BE2C (cell line): Measurements from ENCODE around the gene SPTBN5.

ENCODE experiments used
- DNase-seq: peaks from one replicate; pipeline ENCODE4 v3.0.0-alpha.2; 2020
- H3K27me3 ChIP-seq: fragments of 250-450 bp; sonication (Bioruptor Pico); 2 replicates; pipeline ENCODE4 v1.5.1; 2020; ENCODE audit warnings: mild to moderate bottlenecking
- H3K36me3 ChIP-seq: fragments of 250-450 bp; sonication (Bioruptor Pico); 2 replicates; pipeline ENCODE4 v1.5.1; 2020; ENCODE audit warnings: mild to moderate bottlenecking
- H3K4me1 ChIP-seq: fragments of 250-450 bp; sonication (Bioruptor Pico); 2 replicates; pipeline ENCODE4 v1.5.1; 2020
- H3K4me3 ChIP-seq: 2 replicates; pipeline ENCODE4 v1.5.1; 2011; ENCODE audit warnings: low read depth, low read length
- H3K9me3 ChIP-seq: fragments of 250-450 bp; sonication (Bioruptor Pico); 2 replicates; pipeline ENCODE4 v1.5.1; 2020
- CTCF ChIP-seq: IDR thresholded peaks from 2 replicates; pipeline ENCODE4 v1.5.1; 2012; ENCODE audit warnings: mild to moderate bottlenecking, low read depth, low read length

Gene SPTBN5

GRCh38 chr15:41928637-41929620 lies 35.1 kb upstream of the SPTBN5 start:
- Histone ChIP-seq H3K9me3 (no peaks in the 10 kb centered on the region), H3K4me3 (peak overlapping the region; percentile 19; the same call in 1 of the 2 replicates), H3K27me3 (no peaks in the 10 kb centered on the region), H3K4me1 (peaks cover 13% of the 10 kb centered on the region), H3K36me3 (no peaks in the 10 kb centered on the region)
- no peak for TF ChIP-seq CTCF
- peak; percentile 56 for DNase-seq

GRCh38 chr15:41928100-41928499 lies 34.2 kb upstream of the SPTBN5 start:
- Histone ChIP-seq H3K4me3 (no peak overlapping the region), H3K27me3 (no peaks in the 10 kb centered on the region), H3K36me3 (no peaks in the 10 kb centered on the region), H3K9me3 (no peaks in the 10 kb centered on the region), H3K4me1 (peaks cover 13% of the 10 kb centered on the region)
- DNase-seq: no peak
- no peak for TF ChIP-seq CTCF

GRCh38 chr15:41927536-41927935 lies 33.7 kb upstream of the SPTBN5 start:
- Histone ChIP-seq H3K4me3 (no peak overlapping the region), H3K4me1 (peaks cover 13% of the 10 kb centered on the region), H3K9me3 (no peaks in the 10 kb centered on the region), H3K27me3 (no peaks in the 10 kb centered on the region), H3K36me3 (no peaks in the 10 kb centered on the region)
- DNase-seq: no peak
- TF ChIP-seq CTCF: no peak

GRCh38 chr15:41926185-41927056 lies 32.6 kb upstream of the SPTBN5 start:
- no peaks in the 10 kb centered on the region for H3K9me3 ChIP-seq
- H3K4me1 ChIP-seq: peaks cover 13% of the 10 kb centered on the region
- H3K4me3 ChIP-seq: no peak overlapping the region
- no peak for TF ChIP-seq CTCF
- H3K27me3 ChIP-seq: no peaks in the 10 kb centered on the region
- no peaks in the 10 kb centered on the region for H3K36me3 ChIP-seq
- no peak for DNase-seq

GRCh38 chr15:41925086-41925608 lies 31.3 kb upstream of the SPTBN5 start:
- no peak for DNase-seq
- Histone ChIP-seq H3K4me3 (no peak overlapping the region), H3K4me1 (peaks cover 13% of the 10 kb centered on the region), H3K9me3 (no peaks in the 10 kb centered on the region), H3K36me3 (no peaks in the 10 kb centered on the region), H3K27me3 (no peaks in the 10 kb centered on the region)
- TF ChIP-seq CTCF: no peak
